Heart left ventricle (tissue), 13 donors: ENCODE data around the gene MYL3.

Experiments used
- CTCF ChIP-seq, 12 donors: fragments of 200-600 bp; sonication (generic) in 4 of 12; IDR thresholded peaks; one replicate each; pipeline versions ENCODE4 v1.5.0 to v1.8.0; 2018 to 2022; ENCODE audit warnings: antibody characterized with exemption in 12 of 12, mild to moderate bottlenecking in 5 of 12
- POLR2A ChIP-seq, 2 donors: fragments of 450-650 bp; IDR thresholded peaks; one replicate each; pipeline ENCODE4 v1.6.1; 2017; ENCODE audit warnings: antibody characterized with exemption in 2 of 2, mild to moderate bottlenecking in 2 of 2, moderate library complexity in 2 of 2
- donor health status: ischemic (EF 13 %, LVEDD 7.1; RV severe dilation, severe dysfunction).
- donor health status: DM: no; HTN: yes; CAD: no.
- donor health status: DM: no; HTN: no; CAD: no.
- donor health status: ischemic (EF 25% LVEDD 6.9; RV normal size, moderate dysfunction).
- donor health status: ischemic (EF 25% LVEDD 5.7; RV mildly dilated, moderate dysfunction).
- donor health status: ischemic (EF 35%, LVEDD 5.7; RV mildly dilated, moderate dysfunction).
- donor health status: nonischemic (EF 11% LVEDD 7.7; RV severe dilation, severe dysfunction).
- donor health status: DM: yes; HTN: yes; CAD: no.
- donor health status: PGD.
- donor health status: ischemic (EF 29% LVEDD 5.4; RV normal size, mild dysfunction).
- donor health status: nonischemic (EF 23%, LVEDD 6.1; RV moderate dilation, normal function).

GRCh38 chr3:46901061-46901460, 37.8 kb upstream of the MYL3 start:
- TF ChIP-seq CTCF (IDR thresholded peaks at IDR 0.05) (no peak), POLR2A (IDR thresholded peaks at IDR 0.05) (no peak)
